ENCODE measurements around the gene KIRREL3. TPM values are rescaled to one million over a fixed set of nuclear protein-coding genes. Genes with fewer than 3 reads are reported as not detected.

Gene KIRREL3
- total and polyA plus RNA-seq, 2 of the 8 experiments (the other 6 are each of a cell fraction or from before 2014, with no cell fraction given), result 0.29 to 0.32 TPM

DNA sequence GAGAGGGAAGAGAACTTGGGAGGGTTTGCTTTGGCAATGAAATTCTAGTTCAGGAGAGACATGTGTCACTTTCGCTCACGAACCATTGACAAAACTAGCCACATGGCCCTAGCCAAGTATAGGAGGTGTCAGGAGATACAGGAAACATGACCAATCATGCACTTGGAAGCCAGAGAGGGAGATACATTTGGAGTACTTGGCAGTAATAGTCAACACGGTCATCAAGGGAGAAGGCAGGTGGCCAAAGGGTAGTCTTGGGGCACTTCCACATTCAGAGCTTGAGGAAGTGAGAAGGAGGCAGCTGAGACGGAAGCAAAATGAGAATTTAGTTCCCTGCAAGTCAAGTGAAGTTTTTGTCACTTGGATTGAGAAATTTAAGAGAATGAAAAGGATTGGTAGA, 26.4 kb upstream of the KIRREL3 start:
- H3K18ac ChIP-seq (ENCODE audit: extremely low read depth, low read length), result no peak overlapping the region
- no peak overlapping the region for H3K14ac ChIP-seq (ENCODE audit: insufficient read length)
- H3K27me3 ChIP-seq (replicated peaks in 1 of 4; ENCODE audit: control insufficient read depth in 3 of 4, extremely low read depth in 1 of 4, insufficient read depth in 3 of 4, low read length in 3 of 4), result peaks cover 0 to 1% (median 0%) of the 10 kb centered on the region in 4 experiments; a peak in 1 of 7 replicates
- no peaks in the 10 kb centered on the region for H3K9me3 ChIP-seq (ENCODE audit: insufficient read depth in 2 of 2, low read depth in 1 of 2, low read length in 1 of 2)
- ChIA-PET POLR2A (ENCODE audit: partially characterized antibody) (no interaction called here), CTCF (ENCODE audit: partially characterized antibody) (interaction anchor here (0.7 to 1.3 kb wide), 4 partner anchors 10 to 121 kb away, joined by 3 to 15 read pairs (median 4); no protein-coding TSS in a partner anchor)
- H4K8ac ChIP-seq (ENCODE audit: extremely low read depth, insufficient read depth, low read length), result no peak overlapping the region
- H2BK5ac ChIP-seq (ENCODE audit: low read depth, low read length), result no peak overlapping the region
- no peak overlapping the region for H2BK120ac ChIP-seq (replicated peaks; ENCODE audit: low read depth, low read length)
- no peaks in the 10 kb centered on the region for H3K79me1 ChIP-seq (ENCODE audit: low read depth, low read length)
- no peaks in the 10 kb centered on the region for H4K20me1 ChIP-seq (replicated peaks in 1 of 2; ENCODE audit: control insufficient read depth in 1 of 2, insufficient read depth in 2 of 2, low read length in 2 of 2)
- no peak overlapping the region for H3K4me2 ChIP-seq (ENCODE audit: insufficient read depth in 1 of 2, low read depth in 2 of 2, low read length in 2 of 2)
- FAIRE-seq (no peak), DNase-seq (ENCODE audit: low read depth in 1 of 2, low spot score in 2 of 2) (no peak)
- no peak overlapping the region for H2BK20ac ChIP-seq (ENCODE audit: low read length)
- H3K36me3 ChIP-seq (ENCODE audit: control insufficient read depth in 2 of 4, insufficient read depth in 4 of 4, low read length in 3 of 4), result no peaks in the 10 kb centered on the region; a peak in 1 of 8 replicates
- no peaks in the 10 kb centered on the region; a peak in 1 of 7 replicates for H3K4me1 ChIP-seq (replicated peaks in 1 of 4; ENCODE audit: control insufficient read depth in 3 of 4, insufficient read depth in 4 of 4, low read length in 3 of 4)
- no peak overlapping the region for H4K91ac ChIP-seq (replicated peaks; ENCODE audit: insufficient read length, low read length)
- no peak overlapping the region for H3K27ac ChIP-seq (ENCODE audit: low read depth, low read length)
- no peak overlapping the region for H3K9ac ChIP-seq (replicated peaks in 1 of 4; ENCODE audit: extremely low read depth in 1 of 4, low read depth in 3 of 4, low read length in 3 of 4)
- no peak overlapping the region for H3K4me3 ChIP-seq (ENCODE audit: extremely low read depth in 1 of 4, insufficient read depth in 2 of 4, low read depth in 3 of 4, low read length in 4 of 4)
- no peak overlapping the region for H3K4ac ChIP-seq (replicated peaks; ENCODE audit: insufficient read length, low read depth, low read length)
- 91% methylated on average over 4 of the region's 4 CpGs; no CpG with 5 or more reads in 1 of the 2 experiments for WGBS, 2 experiments (ENCODE audit: extremely low coverage in 1 of 2, insufficient coverage in 1 of 2, insufficient read length in 1 of 2, insufficient replicate concordance in 2 of 2, low coverage in 1 of 2, low lambda C conversion rate in 2 of 2, missing lambda C conversion rate in 1 of 2)
- TF ChIP-seq, protein P1, sequence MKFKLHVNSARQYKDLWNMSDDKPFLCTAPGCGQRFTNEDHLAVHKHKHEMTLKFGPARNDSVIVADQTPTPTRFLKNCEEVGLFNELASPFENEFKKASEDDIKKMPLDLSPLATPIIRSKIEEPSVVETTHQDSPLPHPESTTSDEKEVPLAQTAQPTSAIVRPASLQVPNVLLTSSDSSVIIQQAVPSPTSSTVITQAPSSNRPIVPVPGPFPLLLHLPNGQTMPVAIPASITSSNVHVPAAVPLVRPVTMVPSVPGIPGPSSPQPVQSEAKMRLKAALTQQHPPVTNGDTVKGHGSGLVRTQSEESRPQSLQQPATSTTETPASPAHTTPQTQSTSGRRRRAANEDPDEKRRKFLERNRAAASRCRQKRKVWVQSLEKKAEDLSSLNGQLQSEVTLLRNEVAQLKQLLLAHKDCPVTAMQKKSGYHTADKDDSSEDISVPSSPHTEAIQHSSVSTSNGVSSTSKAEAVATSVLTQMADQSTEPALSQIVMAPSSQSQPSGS (IDR thresholded peaks at IDR 0.05; ENCODE audit: low read length), result no peak
- no peak for TF ChIP-seq NANOG (IDR thresholded peaks at IDR 0.05; ENCODE audit: insufficient read depth, low read depth, low read length, poor library complexity, severe bottlenecking)
- no peak for TF ChIP-seq POLR2AphosphoS5 (IDR thresholded peaks at IDR 0.05; ENCODE audit: low read depth, low read length)
- TF ChIP-seq TAF7 (optimal IDR thresholded peaks at IDR 0.05; ENCODE audit: borderline replicate concordance, low read depth, low read length), result no peak
- no peak for TF ChIP-seq KDM4A (IDR thresholded peaks at IDR 0.05; ENCODE audit: low read depth, low read length, severe bottlenecking)
- TF ChIP-seq SP1 (IDR thresholded peaks at IDR 0.05; ENCODE audit: low read depth, low read length), result no peak
- no peak overlapping the region for H3K56ac ChIP-seq (replicated peaks; ENCODE audit: insufficient read length, low read depth, low read length)
- H4K5ac ChIP-seq (ENCODE audit: insufficient read length, low read depth, low read length), result no peak overlapping the region
- H3K23ac ChIP-seq (ENCODE audit: insufficient read length), result no peak overlapping the region
- H3K79me2 ChIP-seq (ENCODE audit: control insufficient read depth in 1 of 2, insufficient read depth in 2 of 2, low read length in 2 of 2), result no peaks in the 10 kb centered on the region
- no peaks in the 10 kb centered on the region for H3K23me2 ChIP-seq (ENCODE audit: low read depth, low read length)
- no peak overlapping the region for H2BK12ac ChIP-seq (ENCODE audit: low read depth, low read length)
- no peak overlapping the region for H2AK5ac ChIP-seq (ENCODE audit: low read depth, low read length)
- H2BK15ac ChIP-seq (ENCODE audit: low read length), result no peak overlapping the region
- H2AFZ ChIP-seq (ENCODE audit: low read length), result no peak overlapping the region

Data from H1 (cell line).